GM11168 (cell line): ENCODE results near the gene SYNM.

ENCODE experiments used
- in situ Hi-C: fragments of 300-500 bp; cut with MboI; formaldehyde crosslinking; loops from one replicate; pipeline ENCODE4 v1.12.0; 2022; ENCODE audit warnings: low sequenced_read_pairs; ENCODE audit not compliant: unreplicated experiment

SYNM gene

GRCh38 chr15:99101501-99101900, 3.4 kb upstream of the SYNM start:
- in situ Hi-C loops: loop anchor here (5.0 to 25.0 kb wide), 2 partner anchors 111 to 636 kb away; partner anchors contain the start of gene LYSMD4

GRCh38 chr15:99102332-99103235, 2.3 kb upstream of the SYNM start:
- in situ Hi-C loops: loop anchor here (5.0 to 25.0 kb wide), 2 partner anchors 110 to 635 kb away; partner anchors contain the start of gene LYSMD4

GRCh38 chr15:99103279-99103678, 1.6 kb upstream of the SYNM start:
- in situ Hi-C loops: loop anchor here (5.0 to 25.0 kb wide), 2 partner anchors 109 to 634 kb away; partner anchors contain the start of gene LYSMD4

- in situ Hi-C loops: loop anchor here (25.0 kb wide), 1 partner anchor 632 kb away; the partner anchor contains the start of gene LYSMD4
These were observed 848 bp downstream of the SYNM start for GRCh38 chr15:99105514-99106341.

GRCh38 chr15:99106417-99107220, 1.7 kb downstream of the SYNM start:
- in situ Hi-C loops: loop anchor here (25.0 kb wide), 1 partner anchor 631 kb away; the partner anchor contains the start of gene LYSMD4

GRCh38 chr15:99108993-99109392, 4.1 kb downstream of the SYNM start:
- in situ Hi-C loops: loop anchor here (25.0 kb wide), 1 partner anchor 628 kb away; the partner anchor contains the start of gene LYSMD4

GRCh38 chr15:99109555-99110021, 4.7 kb downstream of the SYNM start:
- in situ Hi-C loops: loop anchor here (25.0 kb wide), 1 partner anchor 628 kb away; the partner anchor contains the start of gene LYSMD4

GRCh38 chr15:99110093-99110492, 5.2 kb downstream of the SYNM start:
- in situ Hi-C loops: loop anchor here (25.0 kb wide), 1 partner anchor 627 kb away; the partner anchor contains the start of gene LYSMD4

GRCh38 chr15:99110581-99111320, 5.9 kb downstream of the SYNM start:
- in situ Hi-C loops: loop anchor here (25.0 kb wide), 1 partner anchor 627 kb away; the partner anchor contains the start of gene LYSMD4

GRCh38 chr15:99111641-99112040, 6.8 kb downstream of the SYNM start:
- in situ Hi-C loops: loop anchor here (25.0 kb wide), 1 partner anchor 626 kb away; the partner anchor contains the start of gene LYSMD4

GRCh38 chr15:99113547-99114271, 8.8 kb downstream of the SYNM start:
- in situ Hi-C loops: loop anchor here (25.0 kb wide), 1 partner anchor 624 kb away; the partner anchor contains the start of gene LYSMD4

GRCh38 chr15:99114511-99115299, 9.8 kb downstream of the SYNM start:
- in situ Hi-C loops: loop anchor here (25.0 kb wide), 1 partner anchor 623 kb away; the partner anchor contains the start of gene LYSMD4

GRCh38 chr15:99115300-99116215, 10.7 kb downstream of the SYNM start:
- in situ Hi-C loops: loop anchor here (25.0 kb wide), 1 partner anchor 622 kb away; the partner anchor contains the start of gene LYSMD4

GRCh38 chr15:99117111-99117510, 12.2 kb downstream of the SYNM start:
- in situ Hi-C loops: loop anchor here (25.0 kb wide), 1 partner anchor 620 kb away; the partner anchor contains the start of gene LYSMD4

- in situ Hi-C loops: loop anchor here (25.0 kb wide), 1 partner anchor 620 kb away; the partner anchor contains the start of gene LYSMD4
These were observed 12.8 kb downstream of the SYNM start for GRCh38 chr15:99117563-99118257.
